Endothelial cell (in vitro differentiated cells): ENCODE results near the gene CLK3. TPM values are rescaled to one million over a fixed set of nuclear protein-coding genes. Genes with fewer than 3 reads are reported as not detected.
A peak's percentile ranks its signal among the peaks of the same experiment; 100 is the strongest.

ENCODE experiments used
- DNase-seq: peaks from one replicate; pipeline ENCODE4 v3.0.0; 2021; ENCODE audit warnings: low spot score
- H3K27ac Mint-ChIP-seq: one replicate; pipeline ENCODE4 v1.8.0; 2021; ENCODE audit warnings: mixed read lengths, inconsistent platforms; ENCODE audit not compliant: unreplicated experiment
- H3K27me3 Mint-ChIP-seq: one replicate; pipeline ENCODE4 v1.8.0; 2021; ENCODE audit warnings: mild to moderate bottlenecking, moderate library complexity, mixed read lengths, inconsistent platforms; ENCODE audit not compliant: unreplicated experiment
- H3K36me3 Mint-ChIP-seq: one replicate; pipeline ENCODE4 v1.8.0; 2021; ENCODE audit warnings: mild to moderate bottlenecking, low read depth, mixed read lengths, inconsistent platforms; ENCODE audit not compliant: unreplicated experiment
- H3K4me1 Mint-ChIP-seq: one replicate; pipeline ENCODE4 v1.8.0; 2021; ENCODE audit warnings: mild to moderate bottlenecking, mixed read lengths, inconsistent platforms; ENCODE audit not compliant: unreplicated experiment
- H3K4me3 Mint-ChIP-seq: one replicate; pipeline ENCODE4 v1.8.0; 2021; ENCODE audit warnings: mild to moderate bottlenecking, mixed read lengths, inconsistent platforms; ENCODE audit not compliant: unreplicated experiment
- H3K9me3 Mint-ChIP-seq: one replicate; pipeline ENCODE4 v1.8.0; 2021; ENCODE audit warnings: mixed read lengths, inconsistent platforms; ENCODE audit not compliant: unreplicated experiment
- total RNA-seq: library from RNA; stranded (reverse); fragmentation: NEBNext Ultra II Directional; extraction: Animal tissue kit (Norgen Biotek cat#: 25700); gene quantifications from one replicate; pipeline ENCODE4 v1.2.1, GENCODE V29; 2021; ENCODE audit not compliant: unreplicated experiment
- TF ChIP-seq, protein P1 (sequence below): fragments of 200-600 bp; sonication (generic); IDR thresholded peaks from one replicate; pipeline ENCODE4 v1.5.0; 2021; ENCODE audit warnings: antibody characterized with exemption; ENCODE audit not compliant: unreplicated experiment

The CLK3 gene
- total RNA-seq, 1 donor from 2014 or later: 81.7 TPM

DNA sequence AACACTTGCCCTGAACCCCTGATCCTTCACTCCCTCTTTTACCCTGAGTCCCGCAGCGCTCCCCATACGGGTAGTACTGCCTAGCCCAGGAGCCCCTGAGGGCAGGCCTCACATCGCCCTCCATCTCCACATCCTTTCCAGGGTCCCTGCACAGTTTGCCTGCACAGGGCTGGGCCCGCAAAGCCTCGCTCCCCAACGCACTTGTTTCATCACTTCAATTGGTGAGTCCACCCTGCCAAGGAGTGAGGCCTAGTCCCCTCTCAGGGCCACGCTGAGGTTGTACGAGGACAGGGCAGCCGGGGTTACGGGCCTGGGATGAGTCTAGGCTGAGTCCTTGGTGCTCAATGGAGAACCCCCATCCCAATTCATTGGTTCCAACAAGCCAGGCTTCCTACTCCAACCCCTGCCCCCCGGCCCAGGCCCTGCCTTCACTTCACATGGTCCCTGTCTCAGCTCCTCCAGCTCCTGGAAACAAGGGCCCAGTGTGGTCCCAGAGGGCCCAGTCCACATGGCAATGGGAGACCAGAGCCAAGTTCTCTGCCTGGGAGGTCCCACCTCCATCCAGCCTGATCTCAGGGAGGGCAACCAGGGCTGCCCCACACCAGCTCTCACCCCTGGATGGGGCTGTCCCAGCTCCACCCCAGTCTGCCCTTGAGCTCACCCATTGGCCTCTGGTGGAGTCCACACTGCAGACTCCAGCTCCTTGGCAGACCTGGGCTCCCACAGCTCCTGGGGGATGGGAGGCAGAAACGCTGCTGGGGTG is 12.4 kb upstream of the CLK3 start:
- no peaks in the 10 kb centered on the region for H3K9me3 Mint-ChIP-seq
- H3K27ac Mint-ChIP-seq: no peak overlapping the region
- H3K4me3 Mint-ChIP-seq: no peak overlapping the region
- peaks cover 5% of the 10 kb centered on the region for H3K4me1 Mint-ChIP-seq
- peaks cover 10% of the 10 kb centered on the region for H3K27me3 Mint-ChIP-seq
- TF ChIP-seq, protein P1, sequence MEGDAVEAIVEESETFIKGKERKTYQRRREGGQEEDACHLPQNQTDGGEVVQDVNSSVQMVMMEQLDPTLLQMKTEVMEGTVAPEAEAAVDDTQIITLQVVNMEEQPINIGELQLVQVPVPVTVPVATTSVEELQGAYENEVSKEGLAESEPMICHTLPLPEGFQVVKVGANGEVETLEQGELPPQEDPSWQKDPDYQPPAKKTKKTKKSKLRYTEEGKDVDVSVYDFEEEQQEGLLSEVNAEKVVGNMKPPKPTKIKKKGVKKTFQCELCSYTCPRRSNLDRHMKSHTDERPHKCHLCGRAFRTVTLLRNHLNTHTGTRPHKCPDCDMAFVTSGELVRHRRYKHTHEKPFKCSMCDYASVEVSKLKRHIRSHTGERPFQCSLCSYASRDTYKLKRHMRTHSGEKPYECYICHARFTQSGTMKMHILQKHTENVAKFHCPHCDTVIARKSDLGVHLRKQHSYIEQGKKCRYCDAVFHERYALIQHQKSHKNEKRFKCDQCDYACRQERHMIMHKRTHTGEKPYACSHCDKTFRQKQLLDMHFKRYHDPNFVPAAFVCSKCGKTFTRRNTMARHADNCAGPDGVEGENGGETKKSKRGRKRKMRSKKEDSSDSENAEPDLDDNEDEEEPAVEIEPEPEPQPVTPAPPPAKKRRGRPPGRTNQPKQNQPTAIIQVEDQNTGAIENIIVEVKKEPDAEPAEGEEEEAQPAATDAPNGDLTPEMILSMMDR: no peak
- DNase-seq: no peak
- H3K36me3 Mint-ChIP-seq: peaks cover 9% of the 10 kb centered on the region

DNA sequence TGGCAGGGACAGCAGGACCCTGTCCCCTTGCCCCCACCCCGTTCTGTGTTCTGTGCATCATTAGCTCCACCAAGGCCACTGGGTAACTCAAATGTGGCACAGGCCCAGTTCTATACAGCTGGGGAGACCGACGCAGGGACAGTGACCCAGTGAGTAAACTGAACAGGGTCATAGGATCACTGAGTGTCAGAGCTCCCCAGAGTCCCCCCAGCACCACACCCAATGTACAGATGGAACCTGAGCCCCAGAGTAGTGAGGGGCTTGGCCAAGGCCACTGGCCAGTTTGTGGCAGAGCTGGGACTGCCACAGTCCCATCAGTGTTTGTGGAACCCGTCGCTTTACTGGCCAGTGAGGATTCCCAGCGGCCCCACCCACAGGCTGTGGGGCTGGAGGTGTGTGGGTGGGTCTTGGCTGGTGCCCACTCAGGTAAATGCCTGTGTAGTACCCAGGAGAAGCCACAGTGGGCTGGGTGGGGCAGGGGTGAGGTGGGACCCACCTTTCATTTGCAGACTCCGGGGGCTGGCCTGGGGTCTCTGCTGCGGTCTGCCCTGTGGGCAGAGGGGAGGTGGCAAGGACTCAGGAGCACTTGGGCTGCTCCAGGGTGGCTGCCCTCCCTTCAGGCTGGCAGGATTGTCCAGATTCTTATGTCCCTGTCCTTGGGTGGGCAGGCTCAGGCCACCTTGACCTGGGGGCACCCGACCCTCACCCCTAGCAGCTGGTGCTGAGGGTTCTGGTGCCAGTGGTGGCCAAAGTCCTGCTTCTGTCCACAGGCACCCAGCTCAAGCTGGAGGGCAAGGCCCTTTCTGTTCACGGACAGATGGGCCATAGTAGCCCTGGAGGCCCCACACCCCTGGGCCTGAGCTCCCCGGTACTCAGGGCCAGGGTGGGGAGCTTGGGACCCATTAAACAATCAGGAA is 11.6 kb upstream of the CLK3 start:
- TF ChIP-seq, protein P1: no peak
- peaks cover 7% of the 10 kb centered on the region for H3K27me3 Mint-ChIP-seq
- no peak overlapping the region for H3K4me3 Mint-ChIP-seq
- H3K4me1 Mint-ChIP-seq: no peaks in the 10 kb centered on the region
- no peaks in the 10 kb centered on the region for H3K9me3 Mint-ChIP-seq
- no peak for DNase-seq
- peaks cover 8% of the 10 kb centered on the region for H3K36me3 Mint-ChIP-seq
- no peak overlapping the region for H3K27ac Mint-ChIP-seq

DNA sequence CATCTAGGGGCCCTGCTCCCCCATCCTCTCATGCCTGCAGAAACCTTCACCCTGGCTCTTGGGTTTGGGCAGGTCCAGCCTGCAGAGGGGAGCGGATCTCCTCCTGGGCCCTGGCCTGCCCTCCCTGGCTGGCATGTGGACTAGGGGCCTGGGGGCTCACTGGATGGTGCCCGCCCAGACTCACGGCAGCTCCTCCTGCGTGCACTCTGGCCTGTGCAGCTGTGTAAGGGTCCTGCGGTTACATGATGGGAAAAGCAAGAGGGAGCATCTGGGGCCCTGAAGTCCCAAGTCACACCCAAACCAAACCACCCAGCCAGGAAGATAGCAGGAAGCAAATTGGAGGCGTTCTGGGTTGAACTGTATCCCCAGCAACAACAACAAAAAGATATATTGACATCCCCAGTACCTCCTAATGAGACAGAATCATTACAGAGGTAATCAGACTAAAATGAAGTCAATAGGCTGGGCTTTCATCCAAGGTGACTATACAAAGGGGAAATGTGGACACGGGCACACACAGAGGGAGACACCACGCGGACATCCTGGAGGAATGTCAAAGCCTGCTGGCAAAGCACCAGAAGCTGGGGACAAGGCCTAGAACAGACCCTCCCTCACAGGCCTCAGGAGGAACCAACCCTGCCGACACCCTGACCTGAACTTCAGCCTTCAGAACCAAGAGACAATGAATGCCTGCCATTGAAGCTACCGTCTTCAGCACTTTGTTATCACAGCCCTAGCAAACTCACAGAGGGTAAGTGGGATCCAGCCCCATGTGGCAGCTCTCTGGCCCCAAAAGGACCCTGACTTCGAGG is 10.4 kb upstream of the CLK3 start:
- Mint-ChIP-seq H3K4me1 (no peaks in the 10 kb centered on the region), H3K9me3 (no peaks in the 10 kb centered on the region), H3K27me3 (peaks cover 10% of the 10 kb centered on the region), H3K36me3 (peaks cover 12% of the 10 kb centered on the region), H3K27ac (no peak overlapping the region), H3K4me3 (peak overlapping the region; percentile 21)
- TF ChIP-seq, protein P1: no peak
- no peak for DNase-seq

DNA sequence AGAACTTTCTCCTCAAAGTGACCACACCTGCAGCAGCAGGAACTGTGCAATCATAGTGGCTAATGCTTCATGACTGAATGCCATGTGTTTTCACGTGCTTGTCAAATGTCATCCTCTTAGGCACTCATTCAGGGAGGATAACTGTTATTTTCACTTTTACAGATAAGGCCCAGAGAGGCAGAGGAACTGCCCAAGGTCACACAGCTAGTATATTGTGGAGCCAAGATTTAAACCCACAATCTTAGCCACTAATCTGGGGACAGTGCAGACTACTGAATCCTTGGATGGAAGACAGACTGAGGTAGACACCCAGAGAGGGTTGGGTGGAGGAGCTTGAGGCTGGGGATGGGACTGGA is 9.9 kb upstream of the CLK3 start:
- no peak overlapping the region for H3K27ac Mint-ChIP-seq
- H3K27me3 Mint-ChIP-seq: peaks cover 8% of the 10 kb centered on the region
- H3K4me3 Mint-ChIP-seq: no peak overlapping the region
- TF ChIP-seq, protein P1: no peak
- no peaks in the 10 kb centered on the region for H3K9me3 Mint-ChIP-seq
- no peaks in the 10 kb centered on the region for H3K4me1 Mint-ChIP-seq
- DNase-seq: no peak
- H3K36me3 Mint-ChIP-seq: peaks cover 12% of the 10 kb centered on the region
